Fibroblast of mammary gland (primary cell): ENCODE results near the gene PAIP2.

ENCODE experiments used
- DNase-seq: peaks from one replicate; pipeline ENCODE4 v3.0.0-alpha.2; 2010; ENCODE audit warnings: low read depth
- H3K4me3 ChIP-seq: 2 replicates; pipeline ENCODE4 v1.5.1; 2011; ENCODE audit warnings: low read depth, mild to moderate bottlenecking, low read length, moderate library complexity; ENCODE audit not compliant: control insufficient read depth
- TF ChIP-seq, protein P1 (sequence below): conservative IDR thresholded peaks from 2 replicates; pipeline ENCODE4 v1.5.1; 2011; ENCODE audit warnings: low read depth, low read length, inconsistent platforms; ENCODE audit not compliant: control insufficient read depth, insufficient read depth

The PAIP2 gene

DNA sequence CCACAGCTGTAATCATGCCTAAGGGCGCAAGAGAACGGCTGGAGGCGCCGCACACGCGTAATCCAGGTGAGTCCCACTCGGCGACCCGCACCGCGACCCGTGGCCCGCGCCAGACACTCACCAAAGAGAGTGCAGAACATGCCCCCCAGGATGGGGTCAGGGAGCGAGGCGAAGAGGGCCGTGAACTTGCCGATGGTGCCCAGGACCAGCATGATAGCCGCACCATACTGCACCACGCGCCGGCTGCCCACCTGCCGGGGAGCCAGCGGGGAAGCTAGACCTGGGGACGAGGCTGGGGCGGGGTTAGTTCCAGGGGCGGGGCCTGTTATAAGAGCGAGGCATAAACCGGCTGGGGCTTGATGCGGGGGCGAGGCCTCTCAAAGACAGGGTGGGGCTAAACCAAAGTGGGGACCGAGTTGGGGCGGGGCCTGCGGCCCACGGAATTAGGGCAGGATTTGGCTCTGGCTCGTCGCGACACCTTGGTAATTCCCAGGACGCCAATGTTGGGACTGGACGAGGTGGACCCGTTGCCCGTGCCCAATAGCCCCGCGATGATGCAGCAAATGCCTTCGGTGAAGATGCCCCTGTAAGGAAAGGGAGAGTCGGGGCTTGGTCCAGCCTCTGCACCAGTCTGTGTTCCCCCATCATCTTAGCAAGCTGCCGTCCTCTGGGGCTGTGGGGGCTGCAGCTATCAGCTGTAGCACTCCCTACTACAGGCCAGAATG is 36.6 kb downstream of the PAIP2 start:
- TF ChIP-seq, protein P1, sequence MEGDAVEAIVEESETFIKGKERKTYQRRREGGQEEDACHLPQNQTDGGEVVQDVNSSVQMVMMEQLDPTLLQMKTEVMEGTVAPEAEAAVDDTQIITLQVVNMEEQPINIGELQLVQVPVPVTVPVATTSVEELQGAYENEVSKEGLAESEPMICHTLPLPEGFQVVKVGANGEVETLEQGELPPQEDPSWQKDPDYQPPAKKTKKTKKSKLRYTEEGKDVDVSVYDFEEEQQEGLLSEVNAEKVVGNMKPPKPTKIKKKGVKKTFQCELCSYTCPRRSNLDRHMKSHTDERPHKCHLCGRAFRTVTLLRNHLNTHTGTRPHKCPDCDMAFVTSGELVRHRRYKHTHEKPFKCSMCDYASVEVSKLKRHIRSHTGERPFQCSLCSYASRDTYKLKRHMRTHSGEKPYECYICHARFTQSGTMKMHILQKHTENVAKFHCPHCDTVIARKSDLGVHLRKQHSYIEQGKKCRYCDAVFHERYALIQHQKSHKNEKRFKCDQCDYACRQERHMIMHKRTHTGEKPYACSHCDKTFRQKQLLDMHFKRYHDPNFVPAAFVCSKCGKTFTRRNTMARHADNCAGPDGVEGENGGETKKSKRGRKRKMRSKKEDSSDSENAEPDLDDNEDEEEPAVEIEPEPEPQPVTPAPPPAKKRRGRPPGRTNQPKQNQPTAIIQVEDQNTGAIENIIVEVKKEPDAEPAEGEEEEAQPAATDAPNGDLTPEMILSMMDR = no peak
- H3K4me3 ChIP-seq = no peak overlapping the region
- DNase-seq = no peak

DNA sequence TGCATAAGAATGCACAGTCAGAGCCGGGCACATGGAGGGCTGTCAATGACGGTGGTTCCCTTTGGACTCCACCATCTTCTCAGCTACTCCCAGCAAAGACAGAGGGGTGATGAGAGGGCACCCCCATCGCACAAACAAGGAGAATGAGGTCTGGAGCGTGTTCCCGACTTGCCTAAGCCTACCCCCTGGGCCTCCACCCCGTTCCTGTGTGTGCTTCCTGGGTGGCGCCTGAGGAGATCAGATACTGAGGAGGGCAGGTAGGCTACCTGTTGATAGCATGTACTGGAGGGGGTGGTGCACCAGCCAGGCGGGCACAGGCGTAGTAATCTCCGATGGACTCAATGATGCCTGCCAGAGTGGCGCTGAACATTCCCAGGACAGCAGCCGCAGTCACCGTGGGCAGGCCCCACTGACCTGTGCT is 37.3 kb downstream of the PAIP2 start:
- DNase-seq = no peak
- no peak overlapping the region for H3K4me3 ChIP-seq
- TF ChIP-seq, protein P1 = no peak

DNA sequence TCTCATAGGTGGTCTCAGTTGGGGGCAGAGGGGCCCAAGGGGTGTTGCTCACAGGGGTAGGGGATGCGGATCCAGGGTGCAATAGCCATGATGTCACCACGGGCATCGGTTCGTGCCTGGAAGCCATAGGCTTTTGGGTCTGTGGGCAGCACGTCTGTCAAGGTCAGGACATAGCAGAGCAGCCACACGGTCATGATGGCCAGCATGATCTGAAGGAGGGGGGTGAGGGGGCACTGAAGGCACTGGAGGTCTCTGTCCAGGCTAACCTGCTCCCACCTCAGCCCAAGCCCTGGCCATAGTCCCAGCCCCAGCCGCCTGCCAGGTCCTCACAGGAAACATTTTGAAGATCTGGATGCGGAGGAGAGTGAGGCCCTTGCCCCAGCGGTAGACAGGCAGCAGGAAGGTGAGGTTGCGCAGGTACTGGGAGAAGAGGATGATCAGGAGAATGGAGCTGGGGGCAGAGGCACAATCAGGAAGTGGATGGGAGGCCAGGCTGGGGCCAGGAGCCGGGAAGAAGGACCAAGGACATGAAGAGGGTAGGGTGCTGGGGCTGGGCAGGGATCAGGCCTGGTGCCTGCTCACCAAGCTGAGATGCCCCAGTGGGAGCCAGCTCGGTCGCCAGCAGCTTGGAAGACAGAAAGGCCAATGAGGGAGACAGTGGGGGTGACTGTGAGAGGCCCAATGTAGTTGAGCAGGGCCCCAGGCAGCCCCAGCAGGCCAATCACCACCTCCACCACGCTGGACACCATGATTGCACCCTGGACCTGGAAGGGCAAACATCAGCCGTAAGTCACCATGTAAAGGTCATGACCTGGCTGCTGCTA is 38.2 kb downstream of the PAIP2 start:
- TF ChIP-seq, protein P1 = no peak
- no peak overlapping the region for H3K4me3 ChIP-seq
- DNase-seq = no peak

DNA sequence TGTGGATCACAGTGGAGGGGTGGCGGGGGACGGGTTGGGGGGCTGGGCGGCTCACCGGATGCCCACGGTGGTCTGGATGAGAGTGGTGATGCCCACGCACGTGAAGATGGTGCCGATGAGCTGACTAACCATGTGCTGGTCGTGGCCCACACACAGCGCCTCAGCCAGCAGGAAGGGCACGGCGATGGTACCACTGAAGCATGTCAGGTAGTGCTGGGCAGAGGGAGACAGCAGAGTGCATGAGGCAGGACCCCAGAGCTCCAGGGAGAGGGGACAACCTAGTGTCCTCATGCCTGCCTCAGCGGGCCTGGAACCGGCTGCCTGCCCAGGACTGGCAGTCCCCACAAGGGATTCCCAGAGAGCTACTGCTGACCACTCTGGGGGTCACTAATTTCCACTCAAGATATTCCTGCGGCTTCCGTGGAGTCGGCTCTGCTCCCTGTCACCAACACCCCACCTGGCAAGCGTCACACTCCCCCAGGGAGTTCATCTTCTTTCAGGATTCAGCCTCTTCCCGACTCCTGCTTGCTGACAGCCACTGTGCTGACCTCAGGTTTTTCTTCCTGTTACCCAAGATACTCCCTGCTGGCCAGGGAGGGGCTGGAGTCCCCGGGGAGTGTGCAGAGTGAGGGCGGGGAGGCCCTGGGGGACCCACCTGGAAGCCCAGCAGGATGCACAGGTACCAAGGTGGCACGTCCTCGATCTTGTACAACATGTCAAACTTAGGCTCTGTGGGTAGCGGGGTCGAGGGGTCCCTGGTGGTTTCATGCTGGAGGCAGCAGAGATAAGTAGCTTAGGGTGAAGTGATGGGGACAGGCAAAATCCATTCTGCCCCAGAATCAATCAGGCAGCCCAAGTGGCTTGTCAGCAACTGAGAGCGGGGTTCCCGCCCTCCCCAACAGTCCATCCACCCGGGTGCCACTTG is 40.4 kb downstream of the PAIP2 start:
- DNase-seq = no peak
- TF ChIP-seq, protein P1 = no peak
- H3K4me3 ChIP-seq = no peak overlapping the region

DNA sequence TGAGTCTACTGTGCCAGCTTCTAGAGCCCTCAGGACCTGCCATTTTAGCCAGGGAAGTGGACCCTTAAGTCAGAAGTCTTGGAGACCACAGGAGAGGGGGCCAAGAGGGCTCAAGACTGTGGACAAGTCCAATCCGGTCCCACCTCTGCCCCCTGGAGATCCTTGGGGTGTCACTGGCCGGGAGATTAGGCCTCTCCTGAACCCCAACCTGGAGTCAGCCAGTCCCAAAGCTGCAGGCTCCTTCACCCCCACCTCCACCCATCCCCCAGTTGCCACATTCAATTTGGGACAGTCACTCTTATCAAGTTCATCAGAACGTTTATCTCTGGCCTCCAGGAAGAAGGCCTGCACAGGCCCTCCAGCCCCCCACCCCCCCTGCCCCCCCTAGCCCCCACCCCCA is 41.2 kb downstream of the PAIP2 start:
- TF ChIP-seq, protein P1 = no peak
- no peak overlapping the region for H3K4me3 ChIP-seq
- no peak for DNase-seq

DNA sequence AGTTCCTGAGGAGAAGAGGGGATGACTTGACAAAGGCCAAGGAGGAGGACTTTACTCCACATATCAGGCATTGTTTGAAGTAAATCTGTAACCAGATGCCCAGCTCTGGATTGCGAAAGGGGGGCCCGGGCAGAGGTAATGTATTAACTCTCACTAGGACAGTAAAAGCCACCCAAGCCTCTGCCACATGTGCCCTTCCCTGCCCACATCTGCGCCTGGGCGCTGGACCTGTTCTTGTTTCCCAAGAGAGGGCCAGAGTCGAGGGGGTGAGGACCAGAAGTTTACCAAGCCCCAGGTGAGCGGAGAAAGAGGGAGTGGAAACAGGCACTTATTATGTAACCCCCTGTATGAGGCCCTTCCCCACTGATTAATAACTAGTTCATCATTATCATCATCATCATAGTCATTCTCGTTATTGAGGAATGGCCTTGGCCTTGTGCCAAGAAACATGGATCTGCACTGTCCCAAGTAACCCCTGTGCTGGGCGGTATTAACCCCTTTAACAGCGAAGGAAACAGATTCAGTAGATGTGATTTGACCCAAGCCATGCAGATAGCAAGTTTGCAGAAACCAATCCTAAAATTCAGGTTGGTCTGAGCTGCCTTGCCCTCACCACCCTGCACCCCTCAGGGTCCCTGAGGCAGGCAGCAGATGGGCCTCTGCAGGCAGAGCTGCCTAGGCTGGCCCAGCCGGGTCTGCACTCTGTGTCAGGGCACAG is 41.8 kb downstream of the PAIP2 start, which contains the start of gene SLC23A1:
Gene SLC23A1, minus strand, starts transcription at position 23 of the 718 bp plus-strand sequence. CDS start 44 bp downstream, outside the sequence.
- TF ChIP-seq, protein P1 = no peak
- no peak for DNase-seq
- H3K4me3 ChIP-seq = no peak within 1 kb of the TSS
